UCSD-AML1 (cell line): Measurements from ENCODE around the gene LCE5A.
"Not testable (repeated sequence)": the region's sequence is repeated elsewhere in the genome, so short reads cannot be mapped to it uniquely, and the experiment has no call there.

Experiments
- DNase-seq: peaks from one replicate; lab custom pipeline; 2025; ENCODE audit not compliant: unreplicated experiment; lab: John Stamatoyannopoulos, UW

The LCE5A gene

GRCh38 chr1:152515434-152515783 lies 4.8 kb downstream of the LCE5A start:
- DNase-seq = no peak

- no peak for DNase-seq
Measured at GRCh38 chr1:152516082-152516481, 5.5 kb downstream of the LCE5A start.

GRCh38 chr1:152517237-152517811 lies 6.7 kb downstream of the LCE5A start:
- no peak for DNase-seq

- no peak for DNase-seq
Measured at GRCh38 chr1:152519851-152520250, 9.2 kb downstream of the LCE5A start.

GRCh38 chr1:152520561-152521090 lies 10.0 kb downstream of the LCE5A start:
- DNase-seq = no peak

- no peak for DNase-seq
Measured at GRCh38 chr1:152525080-152525641, 14.6 kb downstream of the LCE5A start.

- DNase-seq = peak; percentile 28
Measured at GRCh38 chr1:152533327-152533938, 22.8 kb downstream of the LCE5A start.

GRCh38 chr1:152535774-152536173 lies 25.2 kb downstream of the LCE5A start:
- DNase-seq = no peak

GRCh38 chr1:152537496-152537895 lies 26.9 kb downstream of the LCE5A start:
- no peak for DNase-seq

GRCh38 chr1:152539901-152540300 lies 29.3 kb downstream of the LCE5A start:
- DNase-seq = no peak

- DNase-seq = no peak
Measured at GRCh38 chr1:152543820-152544219, 33.2 kb downstream of the LCE5A start.

- DNase-seq = no peak
Measured at GRCh38 chr1:152546704-152547103, 36.1 kb downstream of the LCE5A start.

GRCh38 chr1:152548358-152548757 lies 37.8 kb downstream of the LCE5A start:
- not testable (repeated sequence) for DNase-seq
